ENCODE results near the gene TAF4.

DNA sequence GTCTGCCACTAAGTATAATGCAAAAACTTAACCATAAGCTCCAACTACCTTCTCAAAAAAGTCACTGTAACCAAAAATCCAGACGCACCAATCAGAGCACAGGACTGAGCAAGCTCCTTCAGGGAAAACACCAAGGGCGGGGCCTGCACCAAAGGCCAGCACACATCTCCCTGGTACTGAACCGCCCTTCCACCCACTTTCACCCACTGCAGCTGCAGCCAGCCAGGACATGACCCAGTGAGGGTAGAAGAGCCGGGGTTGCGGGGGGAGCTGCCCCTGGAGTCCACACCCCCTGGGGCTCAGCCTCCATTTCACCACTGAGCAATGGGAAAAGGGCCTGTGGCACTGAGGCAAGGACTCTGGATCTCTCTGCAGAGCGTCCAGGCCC, 54.3 kb downstream of the TAF4 start:
- TF ChIP-seq CTCF (conservative IDR thresholded peaks at IDR 0.05 in 1 of 2, IDR thresholded peaks at IDR 0.05 in 1 of 2; ENCODE audit: low read depth in 1 of 2, low read length in 2 of 2): no peak
- no peak for TF ChIP-seq EZH2 (IDR thresholded peaks at IDR 0.05; ENCODE audit: low read length, missing control alignments)

All from fibroblast of lung (primary cell).